Stimulated activated effector memory CD8-positive, alpha-beta T cell treated with anti-CD3 and anti-CD28 coated beads, Interleukin-12 subunit alpha, Interleukin-12 subunit beta, amount 100 ng/mL, for 72 hours (primary cell): ENCODE measurements around the gene RNF224.

Source experiments
- ATAC-seq: fragments of 150-1000 bp; cut with Tn5 transposase; 2 replicates; pipeline ENCODE4 v1.10.0; 2021
- DNase-seq, 2 donors: peaks; one replicate each; pipeline ENCODE4 v3.0.0; 2021 to 2022; ENCODE audit warnings: low spot score in 2 of 2
- H3K27ac Mint-ChIP-seq: one replicate; pipeline ENCODE4 v1.8.0; 2022; ENCODE audit warnings: mild to moderate bottlenecking, mixed read lengths
- H3K36me3 Mint-ChIP-seq: one replicate; pipeline ENCODE4 v1.8.0; 2022; ENCODE audit warnings: mild to moderate bottlenecking, mixed read lengths
- H3K4me1 Mint-ChIP-seq: one replicate; pipeline ENCODE4 v1.8.0; 2022; ENCODE audit warnings: mixed read lengths
- H3K4me3 Mint-ChIP-seq: one replicate; pipeline ENCODE4 v1.8.0; 2022; ENCODE audit warnings: mild to moderate bottlenecking, mixed read lengths
- H3K9me3 Mint-ChIP-seq: one replicate; pipeline ENCODE4 v1.8.0; 2022; ENCODE audit warnings: mixed read lengths

Gene RNF224

DNA sequence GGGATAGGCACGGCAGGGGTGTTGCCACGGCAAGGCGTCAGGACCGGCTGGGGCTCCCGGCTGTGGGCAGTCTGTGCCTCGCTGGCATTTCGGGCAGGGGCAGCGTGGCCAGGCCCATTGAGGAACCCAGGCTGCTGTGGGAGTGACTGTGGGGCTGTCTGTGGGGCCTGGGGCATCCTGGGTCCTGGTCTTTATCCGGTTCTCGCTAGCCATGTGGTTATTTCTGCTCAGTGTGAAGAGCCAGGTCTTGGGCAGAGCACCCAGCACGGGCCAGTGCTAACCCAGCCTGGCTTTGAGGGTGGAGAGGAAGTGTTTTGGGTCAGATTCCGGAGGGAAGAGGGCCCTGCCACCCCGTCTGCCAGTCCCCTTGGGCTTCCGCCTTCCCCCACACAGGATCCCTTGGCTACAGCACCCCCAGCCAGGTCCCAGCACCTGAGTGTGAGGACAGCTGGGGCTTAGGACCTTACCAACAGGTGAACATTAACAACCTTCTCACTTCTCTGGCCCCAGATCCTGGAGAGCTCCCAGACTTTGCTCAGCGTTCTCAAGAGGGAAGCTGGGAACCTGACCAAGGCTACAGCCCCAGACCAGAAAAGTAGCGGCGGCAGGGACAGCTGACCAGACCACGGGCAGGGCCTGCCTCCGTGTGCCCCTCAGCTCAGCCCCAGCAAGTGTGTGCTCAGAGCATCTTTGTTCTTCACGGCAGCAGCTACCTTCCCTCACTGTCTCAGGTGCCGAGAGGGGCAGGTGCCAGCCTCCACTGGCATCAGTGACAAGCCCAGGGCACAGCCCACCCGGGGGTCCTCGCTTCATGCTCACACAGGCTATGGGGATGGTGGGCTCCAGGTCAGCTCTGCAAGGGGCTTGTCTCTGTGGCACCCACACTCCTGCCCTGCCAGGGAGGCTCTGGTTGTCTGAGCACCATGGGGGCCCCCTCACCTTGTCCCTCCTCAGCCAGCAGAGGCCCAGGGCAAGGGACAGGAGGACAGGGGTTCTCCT lies 37.7 kb upstream of the RNF224 start:
- Mint-ChIP-seq H3K36me3 (peaks cover 40% of the 10 kb centered on the region), H3K27ac (peak overlapping the region; percentile 95), H3K4me3 (peak overlapping the region; percentile 89), H3K9me3 (no peaks in the 10 kb centered on the region), H3K4me1 (peaks cover 43% of the 10 kb centered on the region)
- ATAC-seq (no peak), DNase-seq (no peak)

DNA sequence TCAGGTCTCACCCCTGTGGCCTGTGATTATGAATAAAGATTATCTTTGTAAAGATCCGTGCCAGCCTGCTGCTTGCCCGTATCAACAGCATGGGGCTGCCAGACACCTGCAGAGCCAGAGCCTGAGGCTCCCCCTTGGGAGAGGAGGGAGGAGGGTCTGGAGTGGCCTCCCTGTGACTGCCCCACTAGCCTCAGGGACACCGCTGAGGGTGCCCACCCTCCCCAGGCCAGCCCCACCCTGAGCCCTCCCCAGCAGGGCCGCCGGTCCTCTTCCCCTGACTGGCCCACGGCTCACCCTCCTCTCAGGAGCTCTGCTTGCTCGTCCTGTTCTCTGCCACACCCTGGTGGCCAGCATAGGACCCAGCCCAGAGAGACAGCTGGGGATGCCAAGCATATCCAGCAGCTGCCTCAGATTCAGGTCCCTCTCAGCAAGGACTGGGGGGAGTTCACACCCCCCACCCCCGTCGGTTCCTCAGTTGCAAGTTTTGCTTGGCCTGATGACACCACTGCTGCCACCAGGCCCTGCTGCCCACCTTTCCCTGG lies 36.9 kb upstream of the RNF224 start:
- ATAC-seq, result no peak
- Mint-ChIP-seq H3K9me3 (no peaks in the 10 kb centered on the region), H3K4me1 (peaks cover 43% of the 10 kb centered on the region), H3K36me3 (peaks cover 37% of the 10 kb centered on the region), H3K27ac (peak overlapping the region; percentile 95), H3K4me3 (peak overlapping the region; percentile 89)
- no peak for DNase-seq

DNA sequence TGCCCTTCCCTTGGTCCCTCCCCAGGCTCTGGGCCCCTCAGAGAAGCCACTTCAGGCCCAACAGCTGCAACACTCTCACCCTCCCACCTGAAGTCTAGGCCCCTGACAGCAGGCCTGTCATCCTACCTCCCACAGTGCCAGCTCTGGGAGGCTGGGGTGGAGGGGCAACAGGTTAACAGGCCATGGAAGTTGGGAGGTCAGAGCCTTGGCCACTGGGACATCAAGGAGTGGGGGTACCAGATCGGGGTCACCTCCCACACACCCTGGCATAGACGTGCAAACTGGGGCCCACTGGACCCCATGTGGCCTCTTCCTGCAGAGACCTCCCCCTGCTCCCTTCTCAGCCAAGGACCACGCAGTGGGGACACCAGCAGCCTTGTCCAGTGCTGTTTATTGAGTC lies 36.1 kb upstream of the RNF224 start:
- peak overlapping the region; percentile 95 for H3K27ac Mint-ChIP-seq
- peaks cover 42% of the 10 kb centered on the region for H3K4me1 Mint-ChIP-seq
- DNase-seq (no peak), ATAC-seq (no peak)
- H3K4me3 Mint-ChIP-seq, result peak overlapping the region; percentile 89
- peaks cover 37% of the 10 kb centered on the region for H3K36me3 Mint-ChIP-seq
- no peaks in the 10 kb centered on the region for H3K9me3 Mint-ChIP-seq

DNA sequence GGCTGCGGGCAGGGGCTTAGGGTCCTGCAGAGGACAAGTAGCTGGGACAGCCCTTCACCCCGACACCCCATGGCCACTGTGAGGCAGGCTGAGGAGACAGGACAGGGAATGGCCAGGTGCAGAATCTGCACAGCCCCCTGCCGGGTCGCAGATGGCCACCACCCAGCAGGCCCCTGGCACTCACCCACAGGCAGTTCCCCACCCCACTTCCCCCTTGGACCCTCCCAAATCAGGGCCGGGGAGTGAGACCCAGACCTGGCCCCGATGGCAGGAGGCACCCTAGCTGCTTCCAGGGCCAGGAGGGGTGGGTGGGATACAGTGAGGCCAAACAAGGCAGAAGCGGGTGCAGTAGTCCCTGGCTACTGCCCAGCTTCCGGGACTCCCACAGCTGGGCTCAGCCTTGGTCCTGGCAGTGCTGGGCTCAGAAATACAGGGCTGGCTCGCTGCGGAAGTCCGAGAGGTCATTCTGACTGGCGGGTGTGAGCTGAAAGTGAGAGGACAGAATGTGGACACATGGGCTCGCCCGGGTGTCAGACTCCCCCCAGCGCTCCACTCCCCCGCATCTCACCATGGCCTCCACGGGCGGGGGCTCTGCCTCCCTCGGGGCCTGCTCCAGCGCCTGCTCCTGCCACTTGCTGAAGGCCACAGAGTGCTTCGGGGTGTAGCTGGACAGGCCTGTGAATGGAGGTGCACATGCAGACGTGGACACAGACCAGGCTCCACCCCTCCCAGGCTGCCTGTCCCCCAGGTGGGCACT lies 35.4 kb upstream of the RNF224 start:
- Mint-ChIP-seq H3K4me3 (no peak overlapping the region), H3K27ac (peak overlapping the region; percentile 95), H3K4me1 (peaks cover 36% of the 10 kb centered on the region), H3K36me3 (peaks cover 36% of the 10 kb centered on the region), H3K9me3 (no peaks in the 10 kb centered on the region)
- ATAC-seq (no peak), DNase-seq (no peak)

DNA sequence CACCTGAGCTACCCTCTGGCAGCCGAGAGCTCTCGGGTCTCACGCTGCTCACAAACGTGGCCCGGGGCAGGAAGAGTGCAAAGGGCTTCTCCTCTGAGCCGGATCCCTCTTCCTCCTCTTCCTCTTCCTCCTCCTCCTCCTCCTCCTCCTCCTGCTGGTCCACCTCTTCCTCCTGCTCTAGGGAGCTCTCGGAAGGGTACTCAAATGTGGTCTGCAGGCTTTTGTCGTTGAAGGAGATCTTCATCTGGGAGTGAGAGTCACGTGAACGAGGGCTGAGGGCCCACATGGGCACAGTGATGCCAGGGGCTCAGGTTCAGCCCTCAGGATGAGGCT lies 34.9 kb upstream of the RNF224 start:
- H3K9me3 Mint-ChIP-seq, result no peaks in the 10 kb centered on the region
- H3K4me3 Mint-ChIP-seq, result no peak overlapping the region
- peaks cover 30% of the 10 kb centered on the region for H3K4me1 Mint-ChIP-seq
- peaks cover 30% of the 10 kb centered on the region for H3K36me3 Mint-ChIP-seq
- ATAC-seq, result no peak
- no peak overlapping the region for H3K27ac Mint-ChIP-seq
- no peak for DNase-seq

DNA sequence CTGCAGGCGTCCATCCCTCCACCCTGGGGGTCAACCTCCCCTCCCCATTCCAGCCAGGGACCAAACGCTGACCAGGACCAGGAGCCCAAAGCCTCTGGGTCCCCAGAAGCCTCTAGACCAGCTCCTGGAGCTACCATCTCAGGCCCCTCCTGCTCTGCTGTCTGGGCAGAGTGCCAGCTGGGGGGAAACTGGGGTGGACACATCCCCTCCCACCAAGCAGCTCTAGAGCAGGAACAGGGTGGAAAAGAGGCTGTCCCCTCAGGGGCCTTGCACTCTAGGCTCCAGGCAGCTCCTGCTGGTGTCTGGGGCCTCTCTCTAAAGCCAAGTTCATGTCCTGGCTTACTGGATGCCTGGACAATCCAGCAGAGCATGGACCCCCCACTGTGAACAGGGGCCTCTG lies 34.4 kb upstream of the RNF224 start:
- Mint-ChIP-seq H3K27ac (no peak overlapping the region), H3K9me3 (no peaks in the 10 kb centered on the region), H3K4me3 (no peak overlapping the region), H3K36me3 (peaks cover 26% of the 10 kb centered on the region), H3K4me1 (peaks cover 26% of the 10 kb centered on the region)
- no peak for DNase-seq
- no peak for ATAC-seq

DNA sequence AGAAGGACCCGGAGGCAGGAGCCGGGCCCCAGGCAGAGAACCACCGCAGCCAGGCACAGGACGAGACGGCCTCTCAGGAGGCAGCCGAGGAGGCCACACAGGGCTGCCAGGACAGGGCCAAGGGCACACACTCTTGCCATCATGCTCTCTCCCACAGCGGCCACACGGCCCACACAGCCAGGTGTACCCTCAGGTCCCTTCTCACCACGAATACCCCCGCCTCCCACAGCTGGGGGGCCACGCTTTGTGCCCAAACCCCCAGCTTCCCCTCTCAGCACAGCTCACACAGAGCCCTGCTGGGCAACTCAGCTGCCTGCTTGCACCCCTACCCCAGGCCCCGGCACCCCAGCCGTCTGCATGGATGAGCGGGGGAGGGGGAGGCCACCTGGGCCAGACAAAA lies 33.5 kb upstream of the RNF224 start:
- no peak for DNase-seq
- peaks cover 25% of the 10 kb centered on the region for H3K4me1 Mint-ChIP-seq
- H3K4me3 Mint-ChIP-seq, result no peak overlapping the region
- H3K36me3 Mint-ChIP-seq, result peaks cover 19% of the 10 kb centered on the region
- no peaks in the 10 kb centered on the region for H3K9me3 Mint-ChIP-seq
- ATAC-seq, result no peak
- H3K27ac Mint-ChIP-seq, result no peak overlapping the region

DNA sequence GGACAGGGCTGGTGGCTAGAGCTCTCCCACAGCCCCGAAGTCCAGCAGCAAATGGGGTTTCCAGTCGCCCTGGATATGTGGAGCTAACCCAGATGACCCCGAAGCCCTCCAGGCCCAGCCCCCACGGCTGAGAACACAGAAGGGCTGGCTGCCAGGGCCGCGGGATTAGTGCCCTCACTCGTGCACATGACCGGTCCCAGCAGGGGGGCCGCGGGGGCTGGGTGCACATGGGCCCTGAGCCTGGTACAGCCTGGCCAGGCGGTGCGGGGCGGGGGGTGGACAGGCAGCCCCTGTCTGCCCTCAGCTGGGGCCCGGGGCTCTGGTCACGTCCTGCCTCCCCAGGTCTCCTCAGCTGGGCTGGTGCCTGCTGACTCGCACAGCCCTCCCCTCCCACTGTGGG lies 32.9 kb upstream of the RNF224 start:
- DNase-seq (no peak), ATAC-seq (no peak)
- no peak overlapping the region for H3K27ac Mint-ChIP-seq
- H3K4me3 Mint-ChIP-seq, result no peak overlapping the region
- H3K9me3 Mint-ChIP-seq, result no peaks in the 10 kb centered on the region
- H3K36me3 Mint-ChIP-seq, result peaks cover 14% of the 10 kb centered on the region
- peaks cover 19% of the 10 kb centered on the region for H3K4me1 Mint-ChIP-seq

DNA sequence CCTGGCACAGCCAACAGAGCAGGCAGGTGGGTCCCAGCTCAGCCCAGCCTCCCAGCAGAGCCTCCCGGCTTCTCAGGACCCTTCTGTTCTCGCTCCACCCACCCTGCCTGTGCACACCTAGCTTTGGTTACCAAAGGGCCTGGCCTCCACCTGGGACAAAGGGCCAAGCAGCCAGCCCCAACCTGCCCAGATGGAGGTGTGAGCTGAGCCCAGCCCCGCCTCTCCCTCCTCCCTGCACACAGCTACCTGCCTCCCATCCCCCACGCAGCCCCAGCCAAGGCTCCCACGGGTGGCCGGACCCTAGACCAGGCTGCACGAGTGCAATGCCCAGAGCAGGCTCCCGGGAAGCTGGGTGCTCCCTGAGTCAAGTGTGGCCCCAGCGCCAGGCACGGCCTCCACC lies 32.4 kb upstream of the RNF224 start:
- H3K9me3 Mint-ChIP-seq, result no peaks in the 10 kb centered on the region
- no peak overlapping the region for H3K4me3 Mint-ChIP-seq
- H3K27ac Mint-ChIP-seq, result no peak overlapping the region
- H3K4me1 Mint-ChIP-seq, result peaks cover 15% of the 10 kb centered on the region
- no peak for DNase-seq
- ATAC-seq, result no peak
- H3K36me3 Mint-ChIP-seq, result peaks cover 9% of the 10 kb centered on the region

DNA sequence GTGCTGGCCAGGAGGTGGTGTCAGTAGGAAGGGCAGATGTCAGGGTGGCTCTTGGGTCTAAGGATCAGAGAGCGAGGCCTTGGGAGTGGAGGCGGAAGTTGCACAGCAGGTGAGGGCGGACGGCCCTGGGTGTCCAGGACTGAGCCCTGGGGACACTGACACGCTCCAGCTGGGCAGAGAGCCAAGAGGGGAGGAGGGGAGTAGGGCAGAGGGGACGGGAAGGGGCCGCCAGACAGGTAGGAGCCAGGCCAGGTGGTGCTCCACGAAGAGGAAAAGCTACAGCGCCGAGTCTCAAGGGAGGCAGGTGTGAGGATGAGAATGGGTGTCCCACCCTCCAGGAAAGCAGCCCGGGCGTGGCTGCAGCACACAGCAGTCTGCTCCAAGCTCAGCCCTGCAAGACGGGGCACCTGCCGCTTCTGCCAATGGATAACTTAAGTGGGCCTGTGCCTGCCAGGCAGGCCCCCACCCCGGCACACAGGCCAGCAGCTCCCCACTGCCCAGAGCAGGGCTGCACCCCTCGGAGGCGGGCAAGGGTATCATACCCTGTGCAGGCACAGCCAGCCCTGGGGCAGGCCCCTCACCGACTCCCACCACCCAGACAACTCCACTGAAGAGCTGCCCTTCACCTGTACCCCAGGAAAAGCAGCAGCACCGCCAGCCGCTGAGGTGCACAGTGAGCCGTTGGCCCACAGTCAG lies 31.6 kb upstream of the RNF224 start:
- Mint-ChIP-seq H3K4me1 (peaks cover 11% of the 10 kb centered on the region), H3K27ac (no peak overlapping the region), H3K36me3 (peaks cover 4% of the 10 kb centered on the region), H3K4me3 (no peak overlapping the region), H3K9me3 (no peaks in the 10 kb centered on the region)
- ATAC-seq (no peak), DNase-seq (no peak)

DNA sequence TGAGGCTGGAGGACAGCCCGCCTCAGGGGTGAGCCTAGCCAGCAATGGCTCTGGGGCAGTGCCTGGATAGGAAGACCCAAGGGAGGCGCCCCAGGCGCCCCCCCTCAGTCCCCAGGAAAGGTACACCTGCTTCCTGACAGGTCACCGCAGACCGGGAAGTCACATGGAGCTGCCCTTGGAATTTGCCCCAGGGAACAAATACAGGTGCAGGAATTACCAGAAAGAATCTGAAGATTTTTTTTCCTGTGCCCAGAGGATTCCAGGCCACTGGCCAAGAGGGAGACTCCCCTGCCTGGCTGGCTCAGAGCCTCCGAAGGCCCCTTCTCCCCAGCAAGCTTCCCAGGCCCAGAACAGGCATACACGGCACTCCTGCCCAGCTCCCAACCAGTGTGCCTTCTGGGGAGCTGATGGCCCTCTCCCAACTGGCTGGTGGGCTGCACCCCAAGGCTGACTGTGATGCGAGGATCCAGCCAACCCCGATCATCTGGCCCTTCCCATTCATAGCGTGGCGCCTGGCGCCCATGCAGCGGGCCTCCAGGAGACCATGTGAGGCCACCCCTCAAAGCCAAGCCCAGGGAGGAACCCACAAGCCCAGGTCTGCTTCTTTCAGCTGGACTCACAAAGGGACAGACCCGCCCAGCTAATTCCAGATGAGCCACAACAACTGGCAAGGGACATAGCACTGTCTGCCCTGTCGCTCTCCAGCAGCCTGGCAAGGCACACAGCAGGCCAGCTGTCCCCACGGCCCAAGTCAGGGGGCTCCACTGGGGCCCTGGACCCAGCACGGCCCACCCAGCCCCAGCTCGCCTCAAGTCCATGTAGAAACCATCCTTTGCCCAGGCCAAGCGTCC lies 29.0 kb upstream of the RNF224 start:
- peak overlapping the region; percentile 73 for H3K4me3 Mint-ChIP-seq

DNA sequence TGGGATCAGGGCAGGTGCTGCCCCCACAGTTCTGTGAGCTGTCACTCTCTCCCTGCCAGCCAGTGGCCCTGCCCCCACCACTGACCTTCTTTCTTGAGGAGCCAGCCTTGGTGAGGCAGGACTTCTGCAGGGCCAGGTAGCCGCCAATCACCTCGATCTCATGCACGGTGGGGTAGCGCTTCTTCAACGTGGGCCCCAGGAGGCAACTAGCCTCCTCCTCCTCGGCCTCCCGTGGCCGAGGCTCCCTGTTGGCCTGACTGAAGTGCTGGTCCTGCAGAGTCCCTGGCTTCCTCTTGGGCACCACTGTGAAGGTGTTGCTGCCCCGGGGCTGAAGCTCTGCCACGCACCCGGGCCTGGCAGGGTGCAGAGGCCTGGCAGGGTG lies 28.4 kb upstream of the RNF224 start:
- H3K36me3 Mint-ChIP-seq, result no peaks in the 10 kb centered on the region
- no peaks in the 10 kb centered on the region for H3K9me3 Mint-ChIP-seq
- DNase-seq (no peak), ATAC-seq (no peak)
- peaks cover 20% of the 10 kb centered on the region for H3K4me1 Mint-ChIP-seq
- peak overlapping the region; percentile 73 for H3K4me3 Mint-ChIP-seq
- no peak overlapping the region for H3K27ac Mint-ChIP-seq

More for the DNA sequence above, 29.0 kb upstream of the RNF224 start:
- DNase-seq, result no peak
- no peak overlapping the region for H3K27ac Mint-ChIP-seq
- no peaks in the 10 kb centered on the region for H3K36me3 Mint-ChIP-seq
- H3K9me3 Mint-ChIP-seq, result no peaks in the 10 kb centered on the region
- peaks cover 19% of the 10 kb centered on the region for H3K4me1 Mint-ChIP-seq
- ATAC-seq, result no peak

DNA sequence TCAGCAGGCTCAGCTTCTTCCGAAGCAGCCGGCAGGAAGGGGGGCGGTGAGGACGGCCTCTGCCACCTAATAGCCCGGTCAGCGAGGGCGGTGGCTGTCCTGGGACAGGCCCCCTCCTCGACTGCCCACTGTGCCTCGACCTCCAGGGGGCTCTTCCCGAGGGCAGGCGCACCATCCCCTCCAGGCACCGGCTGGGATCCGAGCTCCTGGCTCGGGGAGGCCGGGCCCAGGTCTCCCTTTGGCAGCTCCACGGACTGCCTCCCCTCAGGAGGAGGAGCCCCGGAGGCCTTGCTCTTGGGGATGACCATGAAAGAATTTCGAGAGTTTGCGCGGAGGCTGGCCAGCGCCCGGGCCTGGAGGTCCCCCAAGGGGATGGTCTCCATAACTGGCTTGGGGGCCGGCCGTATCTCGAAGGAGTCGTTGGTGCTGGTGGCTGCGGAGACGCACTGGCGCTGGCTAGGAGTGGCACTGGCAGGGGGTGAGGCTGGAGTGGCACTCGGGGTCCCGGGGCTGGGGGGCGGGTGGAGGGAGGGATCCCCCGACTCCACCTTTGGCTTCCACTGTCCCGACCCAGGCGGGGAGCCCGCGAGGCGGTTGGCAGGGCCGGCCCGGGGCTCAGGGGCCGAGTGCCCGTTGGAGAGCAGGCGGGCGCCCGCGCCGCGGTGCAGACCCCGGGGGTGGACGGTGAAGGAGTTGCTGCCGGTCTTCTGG lies 27.7 kb upstream of the RNF224 start:
- DNase-seq, result no peak

More for the DNA sequence above, 27.7 kb upstream of the RNF224 start:
- H3K27ac Mint-ChIP-seq, result peak overlapping the region; percentile 82
- ATAC-seq, result no peak
- H3K9me3 Mint-ChIP-seq, result no peaks in the 10 kb centered on the region
- H3K4me3 Mint-ChIP-seq, result peak overlapping the region; percentile 73
- H3K36me3 Mint-ChIP-seq, result peaks cover 3% of the 10 kb centered on the region
- peaks cover 27% of the 10 kb centered on the region for H3K4me1 Mint-ChIP-seq
